Dedifferentiated amniotic fluid mesenchymal stem cell (primary cell): Measurements from ENCODE around the gene TMEM9B.
"Not testable (repeated sequence)": the region's sequence is repeated elsewhere in the genome, so short reads cannot be mapped to it uniquely, and the experiment has no call there.

Experiments used
- DNase-seq: peaks from one replicate; pipeline ENCODE4 v3.0.0-alpha.2; 2016; ENCODE audit errors: extremely low spot score

The TMEM9B gene

DNA sequence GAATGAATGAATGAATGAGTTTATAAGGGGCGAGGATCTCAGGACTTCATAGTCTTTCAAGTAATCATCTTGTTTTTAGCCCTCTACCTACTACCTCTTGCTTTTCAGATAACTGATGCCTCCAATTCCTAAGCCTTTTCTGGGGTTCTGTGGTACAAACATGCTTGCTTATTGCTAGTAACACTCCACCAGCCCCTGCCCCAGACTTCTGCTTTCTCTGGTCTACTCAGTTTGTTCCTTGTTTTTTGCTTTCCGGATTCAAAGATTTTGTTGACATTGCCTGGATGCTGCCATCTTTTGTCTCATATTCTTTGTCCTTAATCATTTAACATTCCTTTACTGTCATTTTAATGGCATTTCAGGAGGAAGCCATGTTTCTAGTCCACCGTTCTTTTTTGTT is 8.9 kb upstream of the TMEM9B start:
- DNase-seq: no peak

DNA sequence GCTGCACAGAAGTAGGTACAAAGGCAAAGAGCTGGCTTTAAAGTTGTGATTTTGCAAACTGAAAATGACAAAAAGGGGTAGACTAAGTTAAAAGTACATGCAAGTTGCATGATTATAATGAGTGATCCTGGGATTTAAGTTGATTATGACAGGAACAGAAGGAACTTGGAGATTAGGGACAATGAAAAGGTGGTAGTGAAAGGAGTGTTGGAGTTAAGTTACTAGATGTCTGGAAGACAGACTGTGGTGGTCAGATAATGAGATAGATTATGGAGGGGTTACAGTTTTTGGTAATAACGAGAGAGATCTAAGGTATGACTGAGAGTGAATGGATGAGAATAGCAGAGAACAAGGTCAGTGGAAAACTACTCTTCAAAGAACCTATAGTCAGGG is 7.7 kb upstream of the TMEM9B start:
- DNase-seq: no peak

- DNase-seq: no peak
These were observed 7.1 kb upstream of the TMEM9B start for GRCh38 chr11:8971196-8971923.

GRCh38 chr11:8967184-8967583 is 2.9 kb upstream of the TMEM9B start:
- DNase-seq: no peak

DNA sequence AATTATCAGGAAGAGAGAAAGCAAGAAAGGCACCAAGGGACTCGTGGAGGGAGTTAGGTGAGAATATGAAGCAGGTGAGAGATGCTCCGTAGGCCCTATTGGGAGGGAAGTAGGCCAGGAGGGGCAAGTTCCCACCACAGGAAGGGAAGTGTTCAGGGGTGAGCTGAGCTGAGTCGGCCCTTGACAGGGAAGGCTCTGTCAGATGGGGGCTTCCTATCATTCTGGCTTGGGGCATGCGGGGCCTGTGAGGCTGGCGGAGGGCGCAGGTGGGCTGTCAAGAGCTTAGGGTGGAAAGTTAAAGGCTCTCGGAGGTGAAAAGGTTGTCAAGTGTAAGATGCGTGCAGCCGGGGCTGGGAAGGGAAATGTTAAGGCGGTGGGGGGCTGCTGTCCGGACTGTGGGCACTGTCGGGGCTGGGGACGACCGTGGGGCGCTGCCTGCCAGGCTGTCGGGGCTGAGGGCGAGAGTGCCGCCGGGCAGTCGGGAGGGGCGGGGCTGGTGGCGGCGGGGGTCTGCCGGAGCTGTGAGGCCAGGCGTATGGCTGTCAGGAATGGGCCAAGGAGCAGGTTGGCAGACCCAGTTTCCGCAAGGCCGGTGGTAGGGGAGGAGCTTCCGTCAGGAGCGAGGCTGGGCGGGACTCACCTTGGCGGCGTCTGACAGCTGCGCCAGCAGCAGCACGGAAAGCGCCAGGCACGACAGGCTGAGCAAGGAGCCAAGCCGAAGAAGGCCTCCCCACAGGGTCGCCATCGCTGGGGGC is 496 bp downstream of the TMEM9B start:
- peak; percentile 20 for DNase-seq

GRCh38 chr11:8962841-8963240 is 1.4 kb downstream of the TMEM9B start:
- no peak for DNase-seq

DNA sequence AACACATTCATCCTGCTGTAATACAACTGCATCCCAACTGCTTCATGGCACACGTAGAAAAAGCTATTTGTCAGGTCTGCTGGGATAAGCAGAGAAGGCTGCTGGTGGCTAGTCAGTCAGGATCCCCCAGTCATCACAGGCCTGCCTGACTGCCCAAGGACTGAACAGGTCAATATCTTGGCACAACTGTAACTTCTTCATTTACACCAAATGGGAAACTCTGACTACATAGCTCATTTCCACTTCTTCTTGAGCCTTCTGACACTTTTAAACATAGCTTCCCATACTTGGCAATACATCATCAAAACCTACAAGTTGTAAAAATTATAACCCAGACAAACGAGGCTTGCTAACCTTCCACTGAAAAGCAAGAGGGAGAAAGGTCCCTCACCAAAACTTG is 2.8 kb downstream of the TMEM9B start:
- DNase-seq: no peak

GRCh38 chr11:8959546-8960166 is 4.6 kb downstream of the TMEM9B start:
- DNase-seq: peak; percentile 78

DNA sequence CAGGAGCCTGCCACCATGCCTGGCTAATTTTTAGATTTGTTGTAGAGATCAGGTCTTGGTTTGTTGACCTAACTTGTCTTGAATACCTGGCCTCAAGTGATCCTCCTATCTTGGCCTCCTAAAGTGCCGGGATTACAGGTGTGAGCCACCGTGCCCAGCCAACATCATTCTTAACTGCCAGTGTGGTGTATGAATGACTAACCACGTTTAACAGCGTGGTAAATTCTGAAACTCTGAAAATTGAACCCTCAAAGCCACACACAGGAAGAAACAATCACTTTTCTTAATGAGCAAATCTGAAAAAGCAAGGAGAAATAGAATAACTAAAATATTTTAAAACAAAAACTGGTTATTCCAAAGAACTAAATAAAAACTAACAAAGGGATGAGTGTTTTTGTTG is 7.4 kb downstream of the TMEM9B start:
- peak; percentile 11 for DNase-seq

DNA sequence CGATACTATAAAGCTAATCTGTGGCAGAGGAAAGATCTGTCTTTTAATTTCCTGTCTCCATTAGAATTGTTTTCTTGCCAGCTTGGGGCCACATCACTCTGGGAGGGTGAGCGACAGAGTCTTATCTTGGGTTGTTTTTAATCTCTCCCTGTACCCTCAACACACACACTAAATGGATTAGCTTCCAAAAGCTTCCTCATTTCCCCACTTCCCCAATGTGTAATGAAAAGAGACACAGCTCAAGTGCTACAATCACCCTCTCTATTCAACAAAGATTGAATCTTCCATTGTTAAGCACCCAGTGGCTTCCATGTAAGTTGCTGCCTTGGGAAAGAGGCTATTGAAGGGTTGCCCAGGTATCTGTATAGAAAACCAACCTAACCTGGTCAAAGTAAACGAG is 15.4 kb downstream of the TMEM9B start:
- no peak for DNase-seq

DNA sequence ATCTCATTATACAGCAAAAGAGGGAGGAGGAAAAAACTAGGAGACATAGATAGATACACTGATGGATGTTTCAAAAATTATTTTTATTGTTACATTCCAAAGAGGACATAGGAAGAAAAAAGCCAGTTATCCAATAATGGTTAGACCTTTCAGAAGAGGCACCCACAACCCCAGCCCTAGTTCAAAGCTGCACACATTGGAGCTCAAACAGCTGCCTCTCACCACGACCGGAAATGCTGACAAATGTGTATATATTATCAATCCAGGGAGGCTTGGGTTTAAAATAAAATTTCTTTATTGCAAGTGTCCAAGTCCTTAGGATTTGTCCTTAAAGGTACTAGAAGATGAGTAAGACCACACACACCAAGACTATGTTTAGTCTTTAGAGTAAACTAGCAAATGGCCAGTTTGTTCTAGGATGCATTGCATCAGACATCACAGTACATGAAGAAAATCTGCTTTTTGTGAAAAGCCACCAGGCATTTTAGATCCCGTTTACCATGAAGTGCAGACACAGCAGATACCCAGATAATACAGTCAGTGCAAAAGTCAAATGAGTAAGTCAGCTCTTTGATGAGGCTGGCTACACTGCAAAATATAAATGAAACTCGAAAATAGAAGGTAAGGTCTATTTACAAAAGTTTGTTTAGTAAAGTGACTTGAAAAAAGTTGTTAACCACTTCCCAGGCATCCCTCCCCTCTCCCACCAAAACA is 16.9 kb downstream of the TMEM9B start:
- DNase-seq: no peak

DNA sequence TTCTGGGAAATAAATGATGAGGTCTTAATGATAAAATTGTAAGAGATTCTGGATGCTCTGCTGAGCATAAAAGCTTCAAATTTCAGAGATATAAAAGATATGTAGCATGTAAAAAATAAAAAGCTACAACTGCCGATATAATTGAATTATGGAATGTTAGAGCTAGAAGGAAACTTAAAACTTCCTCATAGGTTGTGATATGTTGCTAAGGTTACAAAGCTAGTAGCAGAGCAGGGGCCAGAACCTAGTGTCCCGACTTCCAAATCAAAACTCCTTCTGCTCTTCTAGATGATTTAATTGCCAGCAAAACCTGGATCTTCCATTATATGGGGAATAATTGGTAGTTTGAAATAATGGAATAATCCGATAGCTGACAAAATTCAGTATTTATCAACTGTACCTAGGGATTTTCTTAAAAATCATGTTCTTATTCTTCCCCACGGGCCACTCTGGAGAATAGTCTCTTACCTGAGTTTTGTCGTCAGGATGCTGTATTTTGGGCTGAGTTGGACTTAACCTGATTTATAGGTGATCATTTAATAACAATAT is 21.6 kb downstream of the TMEM9B start, which contains the start of gene ASCL3:
Gene ASCL3 (minus strand): TSS at position 499 of the 549 bp plus-strand sequence. CDS start 4,855 bp downstream, outside the sequence.
- no peak for DNase-seq

- no peak for DNase-seq
These were observed 22.7 kb downstream of the TMEM9B start for GRCh38 chr11:8941341-8942103.

- no peak for DNase-seq
These were observed 26.6 kb downstream of the TMEM9B start for GRCh38 chr11:8937659-8938058.

- DNase-seq: no peak
These were observed 27.1 kb downstream of the TMEM9B start for GRCh38 chr11:8937159-8937558.

DNA sequence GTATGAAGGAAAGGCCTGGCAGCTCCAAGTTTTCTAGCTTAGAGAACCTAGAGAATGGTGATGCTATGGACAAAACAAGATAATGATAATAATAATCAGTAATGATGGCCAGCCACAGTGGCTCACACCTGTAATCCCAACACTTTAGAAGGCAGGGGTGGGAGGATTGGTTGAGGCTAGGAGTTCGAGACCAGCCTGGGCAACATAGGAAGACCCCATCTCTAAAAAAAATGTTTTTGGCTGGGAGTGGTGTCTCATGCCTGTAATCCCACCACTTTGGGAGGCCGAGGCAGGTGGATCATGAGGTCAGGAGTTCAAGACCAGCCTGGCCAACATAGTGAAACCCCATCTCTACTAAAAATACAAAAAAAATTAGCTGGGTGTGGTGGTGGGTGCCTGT is 28.5 kb downstream of the TMEM9B start:
- not testable (repeated sequence) for DNase-seq

- peak; percentile 69 for DNase-seq
These were observed 29.3 kb downstream of the TMEM9B start for GRCh38 chr11:8934742-8935488.

DNA sequence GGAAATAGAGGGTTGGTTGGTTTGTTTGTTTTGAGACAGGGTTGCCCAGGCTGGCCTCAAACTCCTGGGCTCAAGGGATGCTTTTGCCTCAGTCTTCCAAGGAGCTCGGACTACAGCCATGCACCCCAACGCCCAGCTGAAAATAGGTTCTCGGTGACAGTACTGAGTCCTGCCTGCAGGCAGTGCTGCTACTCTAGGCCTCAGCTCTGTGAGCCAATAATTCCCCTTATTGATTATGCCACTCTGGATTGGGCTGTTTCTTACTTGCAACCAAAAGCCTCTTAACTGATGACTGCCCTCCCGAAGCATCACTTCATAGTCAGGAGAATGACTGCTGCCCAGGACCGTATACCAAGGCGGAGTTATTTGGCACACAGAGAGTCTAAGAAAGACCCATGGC is 30.3 kb downstream of the TMEM9B start:
- no peak for DNase-seq

DNA sequence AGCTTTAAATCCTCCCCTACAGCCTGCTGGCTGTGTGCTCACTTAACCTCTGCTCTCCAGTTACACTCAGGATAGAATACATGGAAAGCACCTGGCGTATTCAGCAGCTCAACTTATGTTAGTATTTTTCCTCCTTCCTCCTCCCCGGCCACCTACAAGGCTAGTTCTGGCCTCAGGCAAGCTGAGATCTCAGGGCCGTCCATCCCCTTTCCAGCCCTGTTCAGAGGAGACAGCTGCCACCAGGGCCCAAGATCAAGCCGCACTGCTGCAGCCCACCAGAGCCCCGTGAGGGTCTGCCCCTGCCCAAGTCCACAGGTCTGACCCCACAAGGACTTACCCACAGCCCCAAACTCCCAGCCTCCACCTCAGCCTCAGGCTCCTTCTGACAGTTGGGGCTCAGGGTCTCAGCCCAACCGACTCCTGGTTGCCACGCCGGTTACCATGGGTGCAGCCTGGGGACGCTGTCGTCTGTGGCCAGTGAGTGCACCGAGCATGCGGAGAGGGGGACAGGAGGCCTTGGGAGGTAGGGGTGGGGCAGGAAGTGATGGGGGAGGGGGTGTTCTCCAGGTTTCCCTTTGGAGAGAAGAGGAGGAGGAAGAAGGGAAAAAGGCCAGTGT is 31.6 kb downstream of the TMEM9B start, which contains the start of gene C11orf16:
Gene C11orf16 (minus strand): TSS at position 384 of the 617 bp plus-strand sequence. CDS start 639 bp downstream, outside the sequence.
- no peak for DNase-seq
